ENCODE results near the gene SPRR5. TPM values are rescaled to one million over a fixed set of nuclear protein-coding genes. Genes with fewer than 3 reads are reported as not detected.

Gene SPRR5
- polyA plus RNA-seq, 1 of the 3 experiments (the other 2 are of a cell fraction): not detected

GRCh38 chr1:152959273-152959672 lies 12.3 kb downstream of the SPRR5 start:
- Histone ChIP-seq H3K4me1 (ENCODE audit: control insufficient read depth in 1 of 2, insufficient read depth in 2 of 2, low read depth in 1 of 2, low read length in 1 of 2) (no peaks in the 10 kb centered on the region), H3K4me2 (no peak overlapping the region), H3K9me2 (no peaks in the 10 kb centered on the region), H3K4me3 (ENCODE audit: low read depth in 2 of 2, low read length in 1 of 2) (no peak overlapping the region), H4K20me1 (ENCODE audit: insufficient read depth) (no peaks in the 10 kb centered on the region), H3K27me3 (ENCODE audit: insufficient read depth) (peaks cover 10% of the 10 kb centered on the region; the same call in 1 of the 2 replicates), H3K27ac (ENCODE audit: low read depth in 2 of 2, low read length in 1 of 2) (no peak overlapping the region), H3K79me2 (ENCODE audit: insufficient read depth) (no peaks in the 10 kb centered on the region), H3K9me3 (no peaks in the 10 kb centered on the region), H2AFZ (ENCODE audit: low read depth) (no peak overlapping the region), H3F3A (replicated peaks; ENCODE audit: insufficient read depth) (no peaks in the 10 kb centered on the region), H3K36me3 (replicated peaks in 1 of 2; ENCODE audit: control insufficient read depth in 1 of 2, insufficient read depth in 2 of 2, low read length in 1 of 2) (no peaks in the 10 kb centered on the region), H3K9ac (no peak overlapping the region)
- WGBS (ENCODE audit: low lambda C conversion rate): 9% methylated on average over 3 of the region's 3 CpGs
- TF ChIP-seq CTCF (IDR thresholded peaks at IDR 0.05) (no peak), TEAD4 (IDR thresholded peaks at IDR 0.05; ENCODE audit: borderline replicate concordance, insufficient read depth) (no peak), SIN3A (IDR thresholded peaks at IDR 0.05; ENCODE audit: borderline replicate concordance, low read depth, low read length) (no peak), NRF1 (IDR thresholded peaks at IDR 0.05; ENCODE audit: low read depth, low read length) (no peak), EZH2phosphoT487 (IDR thresholded peaks at IDR 0.05; ENCODE audit: borderline replicate concordance, low read depth) (no peak), REST (IDR thresholded peaks at IDR 0.05; ENCODE audit: low read depth, low read length) (no peak), CHD2 (IDR thresholded peaks at IDR 0.05; ENCODE audit: low read length, partially characterized antibody) (no peak), GABPA (IDR thresholded peaks at IDR 0.05; ENCODE audit: low read depth) (no peak), FOXM1 (IDR thresholded peaks at IDR 0.05; ENCODE audit: low read depth) (no peak), USF2 (IDR thresholded peaks at IDR 0.05; ENCODE audit: borderline replicate concordance, low read depth, low read length) (no peak), RFX5 (IDR thresholded peaks at IDR 0.05; ENCODE audit: low read length) (no peak), RXRA (IDR thresholded peaks at IDR 0.05; ENCODE audit: borderline replicate concordance, low read depth) (no peak), RAD21 (IDR thresholded peaks at IDR 0.05; ENCODE audit: low read length) (no peak), FOXJ3 (CRISPR knock-in tag; IDR thresholded peaks at IDR 0.05) (no peak)
- ChIA-PET POLR2A (no interaction called here), CTCF (no interaction called here)
- no peak for DNase-seq
